Activated CD8-positive, alpha-beta T cell treated with anti-CD3 and anti-CD28 coated beads for 36 hours (primary cell): ENCODE data around the gene CCNQ. TPM values are rescaled to one million over a fixed set of nuclear protein-coding genes. Genes with fewer than 3 reads are reported as not detected.

Experiments used
- ATAC-seq: fragments of 200-7000 bp; cut with Tn5 transposase; one replicate; pipeline ENCODE4 v1.10.0; 2021; ENCODE audit warnings: mild to moderate bottlenecking, moderate library complexity
- CTCF ChIA-PET: fragments of 350-600 bp; sonication (Branson Sonifier 250); formaldehyde crosslinking; loops from one replicate; lab custom pipeline; 2021; ENCODE audit warnings: antibody characterized with exemption; lab: Charles Lee
- POLR2A ChIA-PET: fragments of 350-600 bp; sonication (Branson Sonifier 250); formaldehyde crosslinking; loops from one replicate; lab custom pipeline; 2021; ENCODE audit warnings: antibody characterized with exemption; lab: Charles Lee
- DNase-seq: peaks from one replicate; pipeline ENCODE4 v3.0.0-alpha.2; 2020
- H3K27ac Mint-ChIP-seq: one replicate; pipeline ENCODE4 v1.8.0; 2021; ENCODE audit warnings: mild to moderate bottlenecking, mixed read lengths
- H3K27me3 Mint-ChIP-seq: one replicate; pipeline ENCODE4 v1.8.0; 2021; ENCODE audit warnings: mixed read lengths
- H3K36me3 Mint-ChIP-seq: one replicate; pipeline ENCODE4 v1.8.0; 2021; ENCODE audit warnings: low read depth, mixed read lengths
- H3K4me1 Mint-ChIP-seq: one replicate; pipeline ENCODE4 v1.8.0; 2021; ENCODE audit warnings: low read depth, mixed read lengths
- H3K4me3 Mint-ChIP-seq: one replicate; pipeline ENCODE4 v1.8.0; 2021; ENCODE audit warnings: mild to moderate bottlenecking, moderate library complexity, mixed read lengths
- H3K9me3 Mint-ChIP-seq: one replicate; pipeline ENCODE4 v1.8.0; 2021; ENCODE audit warnings: mixed read lengths
- CTCF ChIP-seq: fragments of 200-600 bp; IDR thresholded peaks from one replicate; pipeline ENCODE4 v1.8.0; 2022; ENCODE audit warnings: antibody characterized with exemption, mild to moderate bottlenecking
- intact Hi-C: fragments of 100-400 bp; cut with micrococcal nuclease; formaldehyde crosslinking; loops from one replicate; pipeline ENCODE4 v1.10.0; 2022
- total RNA-seq, 2 experiments: library from RNA; stranded (reverse); gene quantifications; one replicate each; pipeline ENCODE4 v1.2.3, GENCODE V29; 2021

Gene CCNQ
- total RNA-seq, 2 experiments from 2014 or later, result 18.5 to 21.3 TPM

GRCh38 chrX:153539171-153539978 lies 59.6 kb downstream of the CCNQ start:
- ChIA-PET CTCF (interaction anchor here (0.6 to 3.4 kb wide), 27 partner anchors 8 to 598 kb away, joined by 3 to 40 read pairs (median 5); partner anchors contain the start of genes CCNQ and DUSP9), POLR2A (interaction anchor here (0.7 to 0.8 kb wide), 2 partner anchors 12 to 108 kb away, joined by 3 read pairs; partner anchors contain the start of gene DUSP9)
- ATAC-seq (peak; percentile 94), DNase-seq (peak; percentile 63)
- no peak overlapping the region for H3K27ac Mint-ChIP-seq
- no peaks in the 10 kb centered on the region for H3K4me1 Mint-ChIP-seq
- peak; percentile 63 for TF ChIP-seq CTCF
- H3K4me3 Mint-ChIP-seq, result no peak overlapping the region
- H3K27me3 Mint-ChIP-seq, result no peaks in the 10 kb centered on the region
- no peaks in the 10 kb centered on the region for H3K9me3 Mint-ChIP-seq
- no peaks in the 10 kb centered on the region for H3K36me3 Mint-ChIP-seq
- intact Hi-C loops, result no loop called here

- ATAC-seq (no peak), DNase-seq (no peak)
- Mint-ChIP-seq H3K27me3 (no peaks in the 10 kb centered on the region), H3K27ac (no peak overlapping the region), H3K9me3 (no peaks in the 10 kb centered on the region), H3K36me3 (no peaks in the 10 kb centered on the region), H3K4me3 (no peak overlapping the region), H3K4me1 (no peaks in the 10 kb centered on the region)
- TF ChIP-seq CTCF, result no peak
- CTCF ChIA-PET, result interaction anchor here (0.6 to 3.4 kb wide), 10 partner anchors 9 to 444 kb away, joined by 3 to 40 read pairs (median 4); partner anchors contain the start of gene DUSP9
- intact Hi-C loops, result no loop called here
- POLR2A ChIA-PET, result no interaction called here
These were observed 60.5 kb downstream of the CCNQ start for GRCh38 chrX:153538424-153538823.

Other genes with a start within 250 kb of the CCNQ start
- not detected for gene PNMA6E, start 197.8 kb downstream of the CCNQ start, total RNA-seq
- 1 to 10 TPM; 1.2 to 1.3 TPM for gene ZFP92, start 187.7 kb downstream of the CCNQ start, total RNA-seq
- 1 to 10 TPM in 1 of 2 experiments, under 1 TPM in 1; 0.78 to 1.4 TPM for gene TREX2, start 153.1 kb downstream of the CCNQ start, total RNA-seq
- gene HAUS7, start 128.6 kb downstream of the CCNQ start, total RNA-seq, result 10 to 100 TPM; 47.2 to 58.8 TPM
- gene BGN, start 104.2 kb downstream of the CCNQ start, total RNA-seq, result not detected
- not detected for gene ATP2B3, start 81.5 kb downstream of the CCNQ start, total RNA-seq
- under 1 TPM in 1 of 2 experiments, not detected in 1; 0.14 TPM for gene DUSP9, start 48.1 kb upstream of the CCNQ start, total RNA-seq
- gene PNCK, start 74.7 kb upstream of the CCNQ start, total RNA-seq, result 1 to 10 TPM in 1 of 2 experiments, under 1 TPM in 1; 0.70 to 1.1 TPM
- 1 to 10 TPM; 2.5 to 2.7 TPM for gene SLC6A8, start 88.8 kb upstream of the CCNQ start, total RNA-seq
- gene BCAP31, start 125.2 kb upstream of the CCNQ start, total RNA-seq, result 100 to 1,000 TPM in 1 of 2 experiments, 10 to 100 TPM in 1; 97.6 to 102 TPM
- 1 to 10 TPM; 3.9 to 4.4 TPM for gene ABCD1, start 125.7 kb upstream of the CCNQ start, total RNA-seq
- gene PLXNB3, start 165.1 kb upstream of the CCNQ start, total RNA-seq, result 1 to 10 TPM; 7.7 to 8.2 TPM
- gene SRPK3, start 181.9 kb upstream of the CCNQ start, total RNA-seq, result under 1 TPM in 1 of 2 experiments, not detected in 1; 0.09 TPM
- 10 to 100 TPM; 54.3 to 56.9 TPM for gene IDH3G, start 195.2 kb upstream of the CCNQ start, total RNA-seq
- 100 to 1,000 TPM; 152 to 153 TPM for gene SSR4, start 195.5 kb upstream of the CCNQ start, total RNA-seq
- 1 to 10 TPM; 1.4 to 2.6 TPM for gene PDZD4, start 231.4 kb upstream of the CCNQ start, total RNA-seq